ENCODE results near the gene ACADM. TPM values are rescaled to one million over a fixed set of nuclear protein-coding genes. Genes with fewer than 3 reads are reported as not detected.
"Not testable (repeated sequence)": the region's sequence is repeated elsewhere in the genome, so short reads cannot be mapped to it uniquely, and the experiment has no call there.

The ACADM gene
- total and polyA plus RNA-seq, 9 donors, result 38.9 to 61.7 (median 54.9) TPM

- intact Hi-C loops (cut with DNase I), result no loop called here
- no peaks in the 10 kb centered on the region for H3K36me3 ChIP-seq
- no peaks in the 10 kb centered on the region for H3K9me3 ChIP-seq
- H3K4me1 ChIP-seq (ENCODE audit: insufficient read depth), result no peaks in the 10 kb centered on the region
- no peaks in the 10 kb centered on the region for H3K27me3 ChIP-seq
- DNase-seq, result no peak
- TF ChIP-seq CTCF (IDR thresholded peaks at IDR 0.05), result no peak
- no peak for TF ChIP-seq EP300 (IDR thresholded peaks at IDR 0.05)
- TF ChIP-seq POLR2A (IDR thresholded peaks at IDR 0.05), result no peak
- no peak overlapping the region for H3K27ac ChIP-seq
- H3K4me3 ChIP-seq, result no peak overlapping the region
Measured at GRCh38 chr1:75712306-75712705, 12.2 kb upstream of the ACADM start.

GRCh38 chr1:75719810-75720209 lies 4.7 kb upstream of the ACADM start:
- Histone ChIP-seq H3K4me1 (ENCODE audit: insufficient read depth) (peaks cover 4% of the 10 kb centered on the region), H3K27me3 (no peaks in the 10 kb centered on the region), H3K36me3 (no peaks in the 10 kb centered on the region), H3K27ac (no peak overlapping the region), H3K4me3 (no peak overlapping the region), H3K9me3 (no peaks in the 10 kb centered on the region)
- intact Hi-C loops (cut with DNase I), result loop anchor here in 1 of 4 donors (10.0 kb wide), 1 partner anchor 65 kb away; the partner anchor contains the start of gene RABGGTB
- WGBS, 3 donors, result 90 to 91% (median 91%) methylated on average over 2 of the region's 2 CpGs
- no peak for DNase-seq
- TF ChIP-seq EP300 (IDR thresholded peaks at IDR 0.05), result no peak
- TF ChIP-seq POLR2A (IDR thresholded peaks at IDR 0.05), result no peak
- no peak for TF ChIP-seq CTCF (IDR thresholded peaks at IDR 0.05)

GRCh38 chr1:75720325-75720724 lies 4.2 kb upstream of the ACADM start:
- Histone ChIP-seq H3K36me3 (no peaks in the 10 kb centered on the region), H3K4me3 (no peak overlapping the region), H3K4me1 (ENCODE audit: insufficient read depth) (peaks cover 4% of the 10 kb centered on the region), H3K9me3 (no peaks in the 10 kb centered on the region), H3K27me3 (no peaks in the 10 kb centered on the region), H3K27ac (no peak overlapping the region)
- WGBS, 3 donors, result 96 to 98% (median 97%) methylated on average over 4 of the region's 4 CpGs
- DNase-seq, result no peak
- intact Hi-C loops (cut with DNase I), result loop anchor here in 1 of 4 donors (10.0 kb wide), 1 partner anchor 64 kb away; the partner anchor contains the start of gene RABGGTB
- TF ChIP-seq POLR2A (IDR thresholded peaks at IDR 0.05) (no peak), EP300 (IDR thresholded peaks at IDR 0.05) (no peak)

- peaks cover 4% of the 10 kb centered on the region for H3K4me1 ChIP-seq (ENCODE audit: insufficient read depth)
- no peaks in the 10 kb centered on the region for H3K27me3 ChIP-seq
- no peaks in the 10 kb centered on the region for H3K9me3 ChIP-seq
- H3K27ac ChIP-seq, result no peak overlapping the region
- no peak for DNase-seq
- intact Hi-C loops (cut with DNase I), result loop anchor here in 1 of 4 donors (10.0 kb wide), 1 partner anchor 64 kb away; the partner anchor contains the start of gene RABGGTB
- no peak overlapping the region for H3K4me3 ChIP-seq
- no peaks in the 10 kb centered on the region for H3K36me3 ChIP-seq
- WGBS, 3 donors, result 98 to 100% (median 100%) methylated on average over 1 of the region's 1 CpG
- TF ChIP-seq POLR2A (IDR thresholded peaks at IDR 0.05) (no peak), CTCF (IDR thresholded peaks at IDR 0.05) (no peak), EP300 (IDR thresholded peaks at IDR 0.05) (no peak)
Measured at GRCh38 chr1:75720820-75721219, 3.7 kb upstream of the ACADM start.

GRCh38 chr1:75722246-75722645 lies 2.3 kb upstream of the ACADM start:
- not testable (repeated sequence) for H3K4me1 ChIP-seq (ENCODE audit: insufficient read depth); H3K36me3 ChIP-seq; H3K9me3 ChIP-seq; H3K27me3 ChIP-seq; H3K4me3 ChIP-seq; H3K27ac ChIP-seq; DNase-seq
- 94% methylated on average over 8 of the region's 8 CpGs for WGBS, 3 donors
- intact Hi-C loops (cut with DNase I), result loop anchor here in 1 of 4 donors (10.0 kb wide), 1 partner anchor 63 kb away; the partner anchor contains the start of gene RABGGTB
